Osteocyte (in vitro differentiated cells): ENCODE measurements around the gene ALG8. TPM values are rescaled to one million over a fixed set of nuclear protein-coding genes. Genes with fewer than 3 reads are reported as not detected.
A peak's percentile ranks its signal among the peaks of the same experiment; 100 is the strongest.

ENCODE experiments used
- DNase-seq: peaks from one replicate; pipeline ENCODE4 v3.0.0; 2021; ENCODE audit warnings: mixed read lengths; ENCODE audit not compliant: unreplicated experiment; ENCODE audit errors: extremely low spot score
- H3K27ac Mint-ChIP-seq: one replicate; pipeline ENCODE4 v1.8.0; 2021; ENCODE audit warnings: mild to moderate bottlenecking, mixed read lengths; ENCODE audit not compliant: unreplicated experiment
- H3K27me3 Mint-ChIP-seq: one replicate; pipeline ENCODE4 v1.8.0; 2021; ENCODE audit warnings: mixed read lengths; ENCODE audit not compliant: unreplicated experiment
- H3K36me3 Mint-ChIP-seq: one replicate; pipeline ENCODE4 v1.8.0; 2021; ENCODE audit warnings: mixed read lengths; ENCODE audit not compliant: unreplicated experiment
- H3K4me1 Mint-ChIP-seq: one replicate; pipeline ENCODE4 v1.8.0; 2021; ENCODE audit warnings: mixed read lengths; ENCODE audit not compliant: unreplicated experiment
- H3K4me3 Mint-ChIP-seq: one replicate; pipeline ENCODE4 v1.8.0; 2021; ENCODE audit warnings: mild to moderate bottlenecking, moderate library complexity, mixed read lengths; ENCODE audit not compliant: unreplicated experiment
- H3K9me3 Mint-ChIP-seq: one replicate; pipeline ENCODE4 v1.8.0; 2021; ENCODE audit warnings: mixed read lengths; ENCODE audit not compliant: unreplicated experiment
- CTCF ChIP-seq: fragments of 200-600 bp; sonication (generic); IDR thresholded peaks from 2 replicates; pipeline ENCODE4 v1.5.0; 2021; ENCODE audit warnings: antibody characterized with exemption, mild to moderate bottlenecking, moderate library complexity
- long read RNA-seq: library from polyadenylated mRNA; unstranded; transcript quantifications from one replicate; pipeline ENCODE4 v2.0.0, GENCODE V29; 2021
- total RNA-seq: library from RNA; stranded (reverse); gene quantifications from 2 replicates; pipeline ENCODE4 v1.2.1, GENCODE V29; 2021

ALG8 gene
- total RNA-seq: 35.1 and 41.7 TPM in 2 replicates
- long read RNA-seq, transcript ALG8-201 (13 exons, 1,675 nt): major isoform, 48 of 71 reads
- long read RNA-seq, partial matches to known transcripts: 1 of 71 reads
- long read RNA-seq, other reads (novel, unspliced or antisense): 20 of 71 reads

- Mint-ChIP-seq H3K36me3 (peaks cover 10% of the 10 kb centered on the region), H3K4me3 (peak within 1 kb of the TSS; percentile 95), H3K4me1 (peaks cover 30% of the 10 kb centered on the region), H3K27me3 (no peaks in the 10 kb centered on the region), H3K27ac (peak within 1 kb of the TSS; percentile 91), H3K9me3 (no peaks in the 10 kb centered on the region)
- peak; percentile 99 for DNase-seq
- no peak for TF ChIP-seq CTCF
Observed at GRCh38 chr11:78139422-78140391, at the start of gene ALG8. Gene ALG8, minus strand, starts transcription at chr11:78139626. Its CDS starts 38 bp downstream, at chr11:78139588.

- H3K36me3 Mint-ChIP-seq: no peaks in the 10 kb centered on the region
- H3K4me3 Mint-ChIP-seq: peak within 1 kb of the TSS; percentile 99
- no peaks in the 10 kb centered on the region for H3K27me3 Mint-ChIP-seq
- no peaks in the 10 kb centered on the region for H3K9me3 Mint-ChIP-seq
- peak within 1 kb of the TSS; percentile 86 for H3K27ac Mint-ChIP-seq
- peaks cover 48% of the 10 kb centered on the region for H3K4me1 Mint-ChIP-seq
- DNase-seq: peak; percentile 98
- TF ChIP-seq CTCF: no peak
Observed at GRCh38 chr11:78188286-78189173, 49.1 kb upstream of the ALG8 start, which contains the start of the genes KCTD21 and USP35. Gene KCTD21, minus strand, starts transcription at chr11:78188626. Its CDS starts 14,072 bp downstream, at chr11:78174554. Gene USP35, plus strand, starts transcription at chr11:78188919. Its CDS starts 7,327 bp downstream, at chr11:78196246.

GRCh38 chr11:78187366-78188285, 48.2 kb upstream of the ALG8 start:
- peaks cover 4% of the 10 kb centered on the region for H3K36me3 Mint-ChIP-seq
- H3K9me3 Mint-ChIP-seq: no peaks in the 10 kb centered on the region
- peak overlapping the region; percentile 99 for H3K4me3 Mint-ChIP-seq
- TF ChIP-seq CTCF: no peak
- no peaks in the 10 kb centered on the region for H3K27me3 Mint-ChIP-seq
- peak overlapping the region; percentile 86 for H3K27ac Mint-ChIP-seq
- peaks cover 48% of the 10 kb centered on the region for H3K4me1 Mint-ChIP-seq
- DNase-seq: no peak

DNA sequence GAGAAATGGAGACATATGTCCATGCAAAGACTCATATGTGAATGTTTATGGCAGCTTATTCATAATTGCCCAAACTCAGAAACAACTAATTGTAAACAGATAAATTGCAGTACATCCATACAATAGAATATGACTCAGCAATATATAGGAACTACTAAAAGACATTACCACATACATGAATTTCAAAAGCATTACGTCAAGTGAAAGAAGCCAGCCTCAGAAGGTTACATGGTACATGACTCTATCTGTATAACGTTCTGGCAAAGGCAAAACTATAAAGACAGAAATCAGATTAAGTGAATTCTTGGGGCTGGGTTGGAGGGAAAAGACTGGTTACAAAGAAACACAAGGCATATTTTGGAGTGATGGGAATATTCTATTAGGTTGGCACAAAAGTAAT, 41.8 kb upstream of the ALG8 start:
- peaks cover 14% of the 10 kb centered on the region for H3K36me3 Mint-ChIP-seq
- TF ChIP-seq CTCF: no peak
- no peak for DNase-seq
- peaks cover 3% of the 10 kb centered on the region for H3K9me3 Mint-ChIP-seq
- no peak overlapping the region for H3K27ac Mint-ChIP-seq
- H3K4me3 Mint-ChIP-seq: no peak overlapping the region
- H3K27me3 Mint-ChIP-seq: no peaks in the 10 kb centered on the region
- peaks cover 7% of the 10 kb centered on the region for H3K4me1 Mint-ChIP-seq
